ENCODE data around the gene RNF32.

RNF32 gene

GRCh38 chr7:156725936-156726335 lies 85.4 kb downstream of the RNF32 start:
- H3K4me3 ChIP-seq (ENCODE audit: low read depth, low read length) = no peak overlapping the region
